WTC11 (cell line): ENCODE results near the gene FPR2.

Experiments used
- ELF4 ChIP-seq: sonication (generic); formaldehyde crosslinking; IDR thresholded peaks from 2 replicates; pipeline ENCODE4 v1.8.1; 2022; ENCODE audit warnings: low read depth, mild to moderate bottlenecking, moderate library complexity, missing genetic modification reagents
- FOXJ3 ChIP-seq: sonication (generic); formaldehyde crosslinking; IDR thresholded peaks from 2 replicates; pipeline ENCODE4 v1.9.0; 2021; ENCODE audit warnings: missing genetic modification reagents, mild to moderate bottlenecking, borderline replicate concordance
- SP1 ChIP-seq: sonication (generic); formaldehyde crosslinking; conservative IDR thresholded peaks from 2 replicates; pipeline ENCODE4 v1.8.1; 2022; ENCODE audit warnings: missing genetic modification reagents
- TEAD4 ChIP-seq: sonication (generic); formaldehyde crosslinking; IDR thresholded peaks from 2 replicates; pipeline ENCODE4 v1.8.0; 2022; ENCODE audit warnings: mild to moderate bottlenecking, missing genetic modification reagents
- ZNF263 ChIP-seq: sonication (generic); formaldehyde crosslinking; IDR thresholded peaks from 2 replicates; pipeline ENCODE4 v1.8.1; 2022; ENCODE audit warnings: low read depth, mild to moderate bottlenecking, moderate library complexity, missing genetic modification reagents
- TF ChIP-seq, protein P1 (sequence below): fragments of 200-600 bp; IDR thresholded peaks from 2 replicates; pipeline ENCODE4 v1.8.0; 2022; ENCODE audit warnings: antibody characterized with exemption
- TF ChIP-seq, protein P2 (sequence below): sonication (generic); formaldehyde crosslinking; IDR thresholded peaks from 2 replicates; pipeline ENCODE4 v1.8.1; 2022; ENCODE audit warnings: missing genetic modification reagents, borderline replicate concordance
- TF ChIP-seq, protein P3 (sequence below): sonication (generic); formaldehyde crosslinking; IDR thresholded peaks from 2 replicates; pipeline ENCODE4 v1.8.1; 2022; ENCODE audit warnings: low read depth, mild to moderate bottlenecking, moderate library complexity, missing genetic modification reagents, borderline replicate concordance
- TF ChIP-seq, protein P4 (sequence below): sonication (generic); formaldehyde crosslinking; IDR thresholded peaks from 2 replicates; pipeline ENCODE4 v1.8.1; 2022; ENCODE audit warnings: low read depth, missing genetic modification reagents, borderline replicate concordance
- TF ChIP-seq, protein P5 (sequence below): sonication (generic); formaldehyde crosslinking; IDR thresholded peaks from 2 replicates; pipeline ENCODE4 v1.8.1; 2023; ENCODE audit warnings: mild to moderate bottlenecking, missing genetic modification reagents, moderate library complexity
- TF ChIP-seq, protein P6 (sequence below): sonication (generic); formaldehyde crosslinking; IDR thresholded peaks from 2 replicates; pipeline ENCODE4 v1.8.1; 2023; ENCODE audit warnings: mild to moderate bottlenecking, missing genetic modification reagents, borderline replicate concordance
- TF ChIP-seq, protein P7 (sequence below): sonication (generic); formaldehyde crosslinking; IDR thresholded peaks from 2 replicates; pipeline ENCODE4 v1.8.1; 2023; ENCODE audit warnings: mild to moderate bottlenecking, moderate library complexity, missing genetic modification reagents
- TF ChIP-seq, protein P8 (sequence below): sonication (generic); formaldehyde crosslinking; IDR thresholded peaks from 2 replicates; pipeline ENCODE4 v1.8.0; 2022; ENCODE audit warnings: mild to moderate bottlenecking, missing genetic modification reagents

DNA sequence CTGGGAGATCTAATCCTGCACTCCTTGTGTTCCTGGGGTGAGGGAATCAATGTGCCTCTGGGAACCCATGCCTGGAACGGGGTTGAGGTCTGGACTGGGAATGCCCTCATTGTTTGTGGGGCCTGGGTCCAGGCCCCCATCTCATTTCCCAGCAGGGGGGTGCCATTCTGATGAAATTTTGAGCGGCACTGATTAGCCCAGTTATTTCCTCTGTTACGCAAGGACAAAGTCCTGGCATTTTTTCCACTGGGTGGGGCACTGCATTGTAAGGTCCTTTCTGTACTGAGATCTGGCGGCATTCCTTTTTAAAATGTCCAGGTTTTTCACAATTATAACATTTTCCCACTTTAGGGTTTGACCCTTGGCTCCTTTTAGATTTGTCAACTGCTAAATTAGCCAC is 48.8 kb downstream of the FPR2 start:
- TF ChIP-seq, protein P1, sequence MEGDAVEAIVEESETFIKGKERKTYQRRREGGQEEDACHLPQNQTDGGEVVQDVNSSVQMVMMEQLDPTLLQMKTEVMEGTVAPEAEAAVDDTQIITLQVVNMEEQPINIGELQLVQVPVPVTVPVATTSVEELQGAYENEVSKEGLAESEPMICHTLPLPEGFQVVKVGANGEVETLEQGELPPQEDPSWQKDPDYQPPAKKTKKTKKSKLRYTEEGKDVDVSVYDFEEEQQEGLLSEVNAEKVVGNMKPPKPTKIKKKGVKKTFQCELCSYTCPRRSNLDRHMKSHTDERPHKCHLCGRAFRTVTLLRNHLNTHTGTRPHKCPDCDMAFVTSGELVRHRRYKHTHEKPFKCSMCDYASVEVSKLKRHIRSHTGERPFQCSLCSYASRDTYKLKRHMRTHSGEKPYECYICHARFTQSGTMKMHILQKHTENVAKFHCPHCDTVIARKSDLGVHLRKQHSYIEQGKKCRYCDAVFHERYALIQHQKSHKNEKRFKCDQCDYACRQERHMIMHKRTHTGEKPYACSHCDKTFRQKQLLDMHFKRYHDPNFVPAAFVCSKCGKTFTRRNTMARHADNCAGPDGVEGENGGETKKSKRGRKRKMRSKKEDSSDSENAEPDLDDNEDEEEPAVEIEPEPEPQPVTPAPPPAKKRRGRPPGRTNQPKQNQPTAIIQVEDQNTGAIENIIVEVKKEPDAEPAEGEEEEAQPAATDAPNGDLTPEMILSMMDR: no peak
- TF ChIP-seq, protein P2, sequence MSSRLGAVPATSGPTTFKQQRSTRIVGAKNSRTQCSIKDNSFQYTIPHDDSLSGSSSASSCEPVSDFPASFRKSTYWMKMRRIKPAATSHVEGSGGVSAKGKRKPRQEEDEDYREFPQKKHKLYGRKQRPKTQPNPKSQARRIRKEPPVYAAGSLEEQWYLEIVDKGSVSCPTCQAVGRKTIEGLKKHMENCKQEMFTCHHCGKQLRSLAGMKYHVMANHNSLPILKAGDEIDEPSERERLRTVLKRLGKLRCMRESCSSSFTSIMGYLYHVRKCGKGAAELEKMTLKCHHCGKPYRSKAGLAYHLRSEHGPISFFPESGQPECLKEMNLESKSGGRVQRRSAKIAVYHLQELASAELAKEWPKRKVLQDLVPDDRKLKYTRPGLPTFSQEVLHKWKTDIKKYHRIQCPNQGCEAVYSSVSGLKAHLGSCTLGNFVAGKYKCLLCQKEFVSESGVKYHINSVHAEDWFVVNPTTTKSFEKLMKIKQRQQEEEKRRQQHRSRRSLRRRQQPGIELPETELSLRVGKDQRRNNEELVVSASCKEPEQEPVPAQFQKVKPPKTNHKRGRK (CRISPR knock-in tag): no peak
- TF ChIP-seq, protein P3, sequence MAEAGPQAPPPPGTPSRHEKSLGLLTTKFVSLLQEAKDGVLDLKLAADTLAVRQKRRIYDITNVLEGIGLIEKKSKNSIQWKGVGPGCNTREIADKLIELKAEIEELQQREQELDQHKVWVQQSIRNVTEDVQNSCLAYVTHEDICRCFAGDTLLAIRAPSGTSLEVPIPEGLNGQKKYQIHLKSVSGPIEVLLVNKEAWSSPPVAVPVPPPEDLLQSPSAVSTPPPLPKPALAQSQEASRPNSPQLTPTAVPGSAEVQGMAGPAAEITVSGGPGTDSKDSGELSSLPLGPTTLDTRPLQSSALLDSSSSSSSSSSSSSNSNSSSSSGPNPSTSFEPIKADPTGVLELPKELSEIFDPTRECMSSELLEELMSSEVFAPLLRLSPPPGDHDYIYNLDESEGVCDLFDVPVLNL (CRISPR knock-in tag): no peak
- TF ChIP-seq TEAD4 (CRISPR knock-in tag): no peak
- TF ChIP-seq, protein P4, sequence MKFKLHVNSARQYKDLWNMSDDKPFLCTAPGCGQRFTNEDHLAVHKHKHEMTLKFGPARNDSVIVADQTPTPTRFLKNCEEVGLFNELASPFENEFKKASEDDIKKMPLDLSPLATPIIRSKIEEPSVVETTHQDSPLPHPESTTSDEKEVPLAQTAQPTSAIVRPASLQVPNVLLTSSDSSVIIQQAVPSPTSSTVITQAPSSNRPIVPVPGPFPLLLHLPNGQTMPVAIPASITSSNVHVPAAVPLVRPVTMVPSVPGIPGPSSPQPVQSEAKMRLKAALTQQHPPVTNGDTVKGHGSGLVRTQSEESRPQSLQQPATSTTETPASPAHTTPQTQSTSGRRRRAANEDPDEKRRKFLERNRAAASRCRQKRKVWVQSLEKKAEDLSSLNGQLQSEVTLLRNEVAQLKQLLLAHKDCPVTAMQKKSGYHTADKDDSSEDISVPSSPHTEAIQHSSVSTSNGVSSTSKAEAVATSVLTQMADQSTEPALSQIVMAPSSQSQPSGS (CRISPR knock-in tag): no peak
- TF ChIP-seq ELF4 (CRISPR knock-in tag): no peak
- TF ChIP-seq SP1 (CRISPR knock-in tag): no peak
- TF ChIP-seq, protein P5, sequence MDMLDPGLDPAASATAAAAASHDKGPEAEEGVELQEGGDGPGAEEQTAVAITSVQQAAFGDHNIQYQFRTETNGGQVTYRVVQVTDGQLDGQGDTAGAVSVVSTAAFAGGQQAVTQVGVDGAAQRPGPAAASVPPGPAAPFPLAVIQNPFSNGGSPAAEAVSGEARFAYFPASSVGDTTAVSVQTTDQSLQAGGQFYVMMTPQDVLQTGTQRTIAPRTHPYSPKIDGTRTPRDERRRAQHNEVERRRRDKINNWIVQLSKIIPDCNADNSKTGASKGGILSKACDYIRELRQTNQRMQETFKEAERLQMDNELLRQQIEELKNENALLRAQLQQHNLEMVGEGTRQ: no peak
- TF ChIP-seq, protein P6, sequence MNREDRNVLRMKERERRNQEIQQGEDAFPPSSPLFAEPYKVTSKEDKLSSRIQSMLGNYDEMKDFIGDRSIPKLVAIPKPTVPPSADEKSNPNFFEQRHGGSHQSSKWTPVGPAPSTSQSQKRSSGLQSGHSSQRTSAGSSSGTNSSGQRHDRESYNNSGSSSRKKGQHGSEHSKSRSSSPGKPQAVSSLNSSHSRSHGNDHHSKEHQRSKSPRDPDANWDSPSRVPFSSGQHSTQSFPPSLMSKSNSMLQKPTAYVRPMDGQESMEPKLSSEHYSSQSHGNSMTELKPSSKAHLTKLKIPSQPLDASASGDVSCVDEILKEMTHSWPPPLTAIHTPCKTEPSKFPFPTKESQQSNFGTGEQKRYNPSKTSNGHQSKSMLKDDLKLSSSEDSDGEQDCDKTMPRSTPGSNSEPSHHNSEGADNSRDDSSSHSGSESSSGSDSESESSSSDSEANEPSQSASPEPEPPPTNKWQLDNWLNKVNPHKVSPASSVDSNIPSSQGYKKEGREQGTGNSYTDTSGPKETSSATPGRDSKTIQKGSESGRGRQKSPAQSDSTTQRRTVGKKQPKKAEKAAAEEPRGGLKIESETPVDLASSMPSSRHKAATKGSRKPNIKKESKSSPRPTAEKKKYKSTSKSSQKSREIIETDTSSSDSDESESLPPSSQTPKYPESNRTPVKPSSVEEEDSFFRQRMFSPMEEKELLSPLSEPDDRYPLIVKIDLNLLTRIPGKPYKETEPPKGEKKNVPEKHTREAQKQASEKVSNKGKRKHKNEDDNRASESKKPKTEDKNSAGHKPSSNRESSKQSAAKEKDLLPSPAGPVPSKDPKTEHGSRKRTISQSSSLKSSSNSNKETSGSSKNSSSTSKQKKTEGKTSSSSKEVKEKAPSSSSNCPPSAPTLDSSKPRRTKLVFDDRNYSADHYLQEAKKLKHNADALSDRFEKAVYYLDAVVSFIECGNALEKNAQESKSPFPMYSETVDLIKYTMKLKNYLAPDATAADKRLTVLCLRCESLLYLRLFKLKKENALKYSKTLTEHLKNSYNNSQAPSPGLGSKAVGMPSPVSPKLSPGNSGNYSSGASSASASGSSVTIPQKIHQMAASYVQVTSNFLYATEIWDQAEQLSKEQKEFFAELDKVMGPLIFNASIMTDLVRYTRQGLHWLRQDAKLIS (CRISPR knock-in tag): no peak
- no peak for TF ChIP-seq ZNF263 (CRISPR knock-in tag)
- TF ChIP-seq, protein P7, sequence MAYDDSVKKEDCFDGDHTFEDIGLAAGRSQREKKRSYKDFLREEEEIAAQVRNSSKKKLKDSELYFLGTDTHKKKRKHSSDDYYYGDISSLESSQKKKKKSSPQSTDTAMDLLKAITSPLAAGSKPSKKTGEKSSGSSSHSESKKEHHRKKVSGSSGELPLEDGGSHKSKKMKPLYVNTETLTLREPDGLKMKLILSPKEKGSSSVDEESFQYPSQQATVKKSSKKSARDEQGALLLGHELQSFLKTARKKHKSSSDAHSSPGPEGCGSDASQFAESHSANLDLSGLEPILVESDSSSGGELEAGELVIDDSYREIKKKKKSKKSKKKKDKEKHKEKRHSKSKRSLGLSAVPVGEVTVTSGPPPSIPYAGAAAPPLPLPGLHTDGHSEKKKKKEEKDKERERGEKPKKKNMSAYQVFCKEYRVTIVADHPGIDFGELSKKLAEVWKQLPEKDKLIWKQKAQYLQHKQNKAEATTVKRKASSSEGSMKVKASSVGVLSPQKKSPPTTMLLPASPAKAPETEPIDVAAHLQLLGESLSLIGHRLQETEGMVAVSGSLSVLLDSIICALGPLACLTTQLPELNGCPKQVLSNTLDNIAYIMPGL (CRISPR knock-in tag): no peak
- TF ChIP-seq FOXJ3 (CRISPR knock-in tag): no peak
- TF ChIP-seq, protein P8, sequence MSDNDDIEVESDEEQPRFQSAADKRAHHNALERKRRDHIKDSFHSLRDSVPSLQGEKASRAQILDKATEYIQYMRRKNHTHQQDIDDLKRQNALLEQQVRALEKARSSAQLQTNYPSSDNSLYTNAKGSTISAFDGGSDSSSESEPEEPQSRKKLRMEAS: no peak
